Pancreas (tissue), 10 donors: Measurements from ENCODE around the gene NKD1. TPM values are rescaled to one million over a fixed set of nuclear protein-coding genes. Genes with fewer than 3 reads are reported as not detected.

ENCODE experiments used
- ATAC-seq, 4 donors: fragments of 200-7000 bp; cut with Tn5 transposase; one replicate each; pipeline versions ENCODE4 v1.8.0 to v1.9.1; 2020; ENCODE audit warnings: mild to moderate bottlenecking in 4 of 4, moderate library complexity in 4 of 4
- DNase-seq, 6 donors: peaks; one replicate each; pipeline ENCODE4 v3.0.0-alpha.2; 2020
- FAIRE-seq: peaks from 2 replicates; lab custom pipeline; 2012; peaks lifted over from hg19 to GRCh38; lab: Jason Lieb, UNC
- H3K27ac ChIP-seq, 4 donors: fragments of 200-600 bp; sonication (generic); 1 replicate in 3 of 4; 2 replicates in 1 of 4; pipeline versions ENCODE4 v1.5.0 to v1.8.0; 2020
- H3K27me3 ChIP-seq, 4 donors: fragments of 200-600 bp; one replicate each; pipeline ENCODE4 v1.8.0; 2021
- H3K36me3 ChIP-seq, 3 donors: fragments of 200-600 bp; sonication (generic) in 1 of 3; one replicate each; pipeline versions ENCODE4 v1.5.0 to v1.8.0; 2020 to 2021
- H3K4me1 ChIP-seq, 3 donors: fragments of 200-600 bp; one replicate each; pipeline ENCODE4 v1.8.0; 2021
- H3K4me3 ChIP-seq, 4 donors: fragments of 200-600 bp; sonication (generic) in 2 of 4; one replicate each; pipeline versions ENCODE4 v1.5.0 to v1.8.0; 2020 to 2021
- H3K9me3 ChIP-seq, 4 donors: fragments of 200-600 bp; one replicate each; pipeline ENCODE4 v1.8.0; 2021
- WGBS, 2 donors: extraction: QIAGEN DNeasy Blood & Tissue Kit; methylation state at CpG; one replicate each; pipeline ENCODE4 v1.1.7; 2013; 5-methylcytosine and 5-hydroxymethylcytosine counted together
- intact Hi-C, 3 donors: fragments of 100-400 bp; cut with DNase I; formaldehyde crosslinking; loops; one replicate each; pipeline versions ENCODE4 v1.11.1 to v1.14.2; 2022
- polyA plus RNA-seq, 2 donors: library from polyadenylated mRNA; stranded (reverse); fragments of 200-250 nt; gene quantifications; one replicate each; pipeline ENCODE4 v1.2.3, GENCODE V29; 2013
- total RNA-seq, 6 donors: library from RNA; stranded (reverse); fragmentation: NEBNext Ultra II Directional in 4 of 6; extraction: Animal tissue kit (Norgen Biotek cat#: 25700) in 4 of 6; gene quantifications; one replicate each; pipeline versions ENCODE4 v1.2.1 to v1.2.4, GENCODE V29; 2021 to 2023
- TF ChIP-seq, protein P1 (sequence below), 4 donors: fragments of 200-600 bp; sonication (generic) in 3 of 4; IDR thresholded peaks; one replicate each; pipeline versions ENCODE4 v1.5.0 to v1.8.0; 2021; ENCODE audit warnings: antibody characterized with exemption in 4 of 4
- donor health status: healthy with polysubstance abuse.
- donor health status: DM: no; HTN: no; CAD: no; lungs with moderate emphysema.
- donor health status: DM: no; HTN: no; CAD: no.
- donor health status: control.
- donor health status: control.
- donor health status: Bipolar disorder and iron deficiency.
- donor health status: DM: yes; HTN: yes; CAD: no.
- donor health status: DM: no; HTN: no; CAD: no.
- donor health status: DM: no; HTN: no; CAD: no.
- donor health status: DM: yes; HTN: yes; CAD: no.

Gene NKD1
- total and polyA plus RNA-seq, 8 donors, result 0.45 to 5.8 (median 4.4) TPM

DNA sequence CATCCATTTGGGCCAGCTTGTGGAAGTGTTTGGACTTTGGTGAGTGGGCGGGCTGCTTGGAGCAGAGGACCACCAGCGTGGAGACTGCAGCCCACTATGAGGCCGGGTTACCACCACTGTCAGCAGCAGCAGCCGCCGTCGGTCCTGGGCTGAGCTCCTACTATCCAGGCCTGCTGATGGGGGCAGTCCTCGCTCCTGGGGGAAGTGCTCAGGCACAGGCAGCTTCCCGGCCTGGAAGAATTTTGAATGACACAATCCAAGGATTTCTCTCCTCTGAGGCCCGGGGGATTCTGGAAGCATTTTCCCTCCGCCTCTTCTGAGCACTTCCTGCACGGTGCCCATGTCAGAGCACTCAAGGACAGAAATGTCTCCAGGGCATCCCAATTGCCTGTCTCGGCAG is 139.9 kb downstream of the NKD1 start:
- FAIRE-seq, result no peak
- Histone ChIP-seq H3K36me3 (no peaks in the 10 kb centered on the region), H3K27me3 (no peaks in the 10 kb centered on the region), H3K27ac (no peak overlapping the region), H3K9me3 (no peaks in the 10 kb centered on the region), H3K4me3 (no peak overlapping the region), H3K4me1 (no peaks in the 10 kb centered on the region)
- DNase-seq, result no peak
- no peak for ATAC-seq
- intact Hi-C loops, result no loop called here
- TF ChIP-seq, protein P1, sequence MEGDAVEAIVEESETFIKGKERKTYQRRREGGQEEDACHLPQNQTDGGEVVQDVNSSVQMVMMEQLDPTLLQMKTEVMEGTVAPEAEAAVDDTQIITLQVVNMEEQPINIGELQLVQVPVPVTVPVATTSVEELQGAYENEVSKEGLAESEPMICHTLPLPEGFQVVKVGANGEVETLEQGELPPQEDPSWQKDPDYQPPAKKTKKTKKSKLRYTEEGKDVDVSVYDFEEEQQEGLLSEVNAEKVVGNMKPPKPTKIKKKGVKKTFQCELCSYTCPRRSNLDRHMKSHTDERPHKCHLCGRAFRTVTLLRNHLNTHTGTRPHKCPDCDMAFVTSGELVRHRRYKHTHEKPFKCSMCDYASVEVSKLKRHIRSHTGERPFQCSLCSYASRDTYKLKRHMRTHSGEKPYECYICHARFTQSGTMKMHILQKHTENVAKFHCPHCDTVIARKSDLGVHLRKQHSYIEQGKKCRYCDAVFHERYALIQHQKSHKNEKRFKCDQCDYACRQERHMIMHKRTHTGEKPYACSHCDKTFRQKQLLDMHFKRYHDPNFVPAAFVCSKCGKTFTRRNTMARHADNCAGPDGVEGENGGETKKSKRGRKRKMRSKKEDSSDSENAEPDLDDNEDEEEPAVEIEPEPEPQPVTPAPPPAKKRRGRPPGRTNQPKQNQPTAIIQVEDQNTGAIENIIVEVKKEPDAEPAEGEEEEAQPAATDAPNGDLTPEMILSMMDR (IDR thresholded peaks at IDR 0.05), result no peak
- 58 to 63% methylated on average over 12 of the region's 12 CpGs for whole genome bisulfite sequencing, 2 donors

DNA sequence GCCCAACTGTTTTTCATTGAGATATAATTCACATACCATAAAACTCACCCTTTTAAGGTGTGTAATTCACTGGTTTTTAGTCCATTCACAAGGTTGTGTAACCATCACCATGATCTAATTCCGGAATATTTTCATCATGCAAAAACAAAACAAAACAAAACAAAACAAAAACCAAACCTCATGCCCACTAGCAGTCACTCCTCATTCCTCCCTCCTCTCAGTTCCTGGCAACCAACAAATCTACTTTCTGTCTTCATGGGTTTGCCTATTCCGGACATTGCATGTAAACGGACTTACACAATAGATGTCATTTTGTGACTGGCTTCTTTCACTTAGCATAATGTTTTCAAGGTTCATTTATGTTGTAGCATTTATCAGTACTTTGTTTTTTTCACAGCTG is 140.7 kb downstream of the NKD1 start:
- Histone ChIP-seq H3K36me3 (no peaks in the 10 kb centered on the region), H3K27ac (no peak overlapping the region), H3K4me3 (no peak overlapping the region), H3K4me1 (no peaks in the 10 kb centered on the region), H3K9me3 (no peaks in the 10 kb centered on the region), H3K27me3 (no peaks in the 10 kb centered on the region)
- FAIRE-seq (no peak), ATAC-seq (no peak), DNase-seq (no peak)
- 83 to 85% methylated on average over 3 of the region's 3 CpGs for WGBS, 2 donors
- intact Hi-C loops, result no loop called here
- TF ChIP-seq, protein P1 (IDR thresholded peaks at IDR 0.05), result no peak

DNA sequence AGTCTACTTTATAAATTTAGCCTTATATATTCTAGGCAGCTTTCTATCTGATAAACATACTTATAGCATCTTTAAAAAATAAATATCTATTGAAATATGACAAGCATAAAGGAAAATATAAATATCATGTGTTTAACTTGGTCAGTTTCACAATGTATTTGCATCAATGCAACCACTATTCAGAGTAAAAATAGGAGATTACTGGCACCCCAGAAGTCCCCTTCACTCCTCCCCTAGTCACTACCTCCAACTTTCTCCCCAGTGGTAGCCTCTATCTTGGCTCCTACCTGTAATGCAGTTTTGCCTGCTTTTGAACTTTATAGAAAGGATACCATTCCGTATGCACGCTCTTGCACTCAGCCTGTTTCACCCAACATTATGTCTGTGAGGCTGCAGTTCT is 142.0 kb downstream of the NKD1 start:
- Histone ChIP-seq H3K4me3 (no peak overlapping the region), H3K36me3 (no peaks in the 10 kb centered on the region), H3K27ac (no peak overlapping the region), H3K27me3 (no peaks in the 10 kb centered on the region), H3K4me1 (no peaks in the 10 kb centered on the region), H3K9me3 (no peaks in the 10 kb centered on the region)
- WGBS, 2 donors, result 87 to 98% methylated on average over 2 of the region's 2 CpGs
- intact Hi-C loops, result no loop called here
- TF ChIP-seq, protein P1 (IDR thresholded peaks at IDR 0.05), result no peak
- FAIRE-seq (no peak), ATAC-seq (no peak), DNase-seq (no peak)

DNA sequence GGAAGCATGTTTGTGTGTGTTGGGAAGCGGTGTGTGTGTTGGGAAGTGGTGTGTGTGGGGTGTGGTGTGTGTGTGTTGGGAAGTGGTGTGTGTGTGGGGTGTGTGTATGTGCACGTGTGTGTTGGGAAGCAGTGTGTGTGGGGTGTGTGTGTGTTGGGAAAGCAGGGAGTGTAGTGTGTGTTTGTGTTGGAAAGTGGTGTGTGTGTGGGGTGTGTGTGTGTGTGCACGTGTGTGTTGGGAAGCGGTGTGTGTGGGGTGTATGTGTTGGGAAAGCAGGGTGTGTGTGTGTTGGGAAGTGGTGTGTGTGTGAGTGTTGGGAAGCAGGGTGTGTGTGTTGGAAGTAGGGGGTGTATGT is 144.4 kb downstream of the NKD1 start:
- no peak for DNase-seq
- TF ChIP-seq, protein P1 (IDR thresholded peaks at IDR 0.05), result no peak
- Histone ChIP-seq H3K27me3 (no peaks in the 10 kb centered on the region), H3K4me1 (peaks cover 0 to 4% (median 0%) of the 10 kb centered on the region in 3 donors), H3K9me3 (no peaks in the 10 kb centered on the region), H3K36me3 (no peaks in the 10 kb centered on the region), H3K4me3 (no peak overlapping the region), H3K27ac (no peak overlapping the region)
- intact Hi-C loops, result no loop called here
- 81 to 85% methylated on average over 4 of the region's 4 CpGs for WGBS, 2 donors
- ATAC-seq, result no peak
- FAIRE-seq, result no peak

DNA sequence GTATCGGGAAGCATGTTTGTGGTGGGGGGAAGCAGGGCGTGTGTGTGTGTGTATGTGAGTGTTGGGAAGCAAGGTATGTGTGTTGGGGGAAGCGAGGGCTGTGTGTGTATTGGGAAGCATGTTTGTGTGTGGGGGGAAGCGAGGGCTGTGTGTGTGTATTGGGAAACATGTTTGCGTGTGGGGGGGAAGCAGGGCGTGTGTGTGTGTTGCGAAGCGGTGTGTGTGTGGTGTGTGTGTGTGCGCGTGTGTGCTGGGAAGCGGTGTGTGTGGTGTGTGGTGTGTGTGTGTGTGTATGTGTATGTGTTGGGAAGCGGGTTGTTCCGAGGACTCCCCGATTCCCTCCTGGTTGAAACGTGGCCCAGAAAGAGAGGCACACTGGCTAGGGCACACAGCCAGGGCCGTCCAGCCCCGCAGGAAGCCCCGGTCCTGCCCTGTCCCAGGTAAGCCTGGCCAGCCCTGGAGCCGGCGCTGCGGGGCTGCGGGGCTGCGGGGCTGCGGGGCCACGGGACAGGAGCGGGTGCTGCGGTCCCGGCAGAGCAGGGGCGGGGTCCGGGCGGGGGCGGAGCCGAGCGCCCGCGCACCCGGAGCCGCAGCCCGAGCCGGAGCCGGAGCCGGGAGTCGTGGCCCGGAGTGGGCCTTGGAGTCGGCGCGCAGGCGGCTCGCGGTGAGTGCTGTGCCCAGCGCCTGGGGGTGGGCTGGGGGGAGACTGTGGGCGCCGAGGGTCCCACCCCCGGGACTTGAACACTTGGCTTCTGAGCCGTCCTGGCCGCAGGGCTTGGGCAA is 145.0 kb downstream of the NKD1 start, which contains the start of gene NOD2:
TSS of gene NOD2 (plus strand) at position 608 of the 783 bp plus-strand sequence. CDS start 5,890 bp downstream, outside the sequence.
- intact Hi-C loops, result no loop called here
- Histone ChIP-seq H3K4me1 (peaks cover 0 to 5% (median 0%) of the 10 kb centered on the region in 3 donors), H3K27me3 (no peaks in the 10 kb centered on the region), H3K27ac (no peak within 1 kb of the TSS), H3K9me3 (no peaks in the 10 kb centered on the region), H3K4me3 (peak within 1 kb of the TSS in 2 of 4 donors; percentile 35 to 50), H3K36me3 (no peaks in the 10 kb centered on the region)
- ATAC-seq, result peak; percentile 43 to 69 (median 52)
- TF ChIP-seq, protein P1 (IDR thresholded peaks at IDR 0.05), result no peak
- peak in 3 of 6 donors; percentile 48 to 76 (median 69) for DNase-seq
- 16 to 17% methylated on average over 51 to 56 of the region's 56 CpGs for WGBS, 2 donors
- no peak for FAIRE-seq
